Esophagus (tissue), 2 donors: ENCODE measurements around the gene NUP88. TPM values are rescaled to one million over a fixed set of nuclear protein-coding genes. Genes with fewer than 3 reads are reported as not detected.

ENCODE experiments used
- H3K27ac ChIP-seq, 2 donors: one replicate each; pipeline ENCODE4 v1.5.1; 2013; ENCODE audit warnings: low read depth in 2 of 2, mild to moderate bottlenecking in 2 of 2, inconsistent platforms in 1 of 2, low read length in 1 of 2, moderate library complexity in 1 of 2
- H3K27me3 ChIP-seq, 2 donors: one replicate each; pipeline ENCODE4 v1.6.1; 2013; ENCODE audit warnings: low read length in 2 of 2, control low read depth in 1 of 2, mild to moderate bottlenecking in 1 of 2; ENCODE audit not compliant: insufficient read depth in 2 of 2, control insufficient read depth in 1 of 2
- H3K36me3 ChIP-seq, 2 donors: one replicate each; pipeline ENCODE4 v1.6.1; 2013; ENCODE audit warnings: low read length in 1 of 2; ENCODE audit not compliant: control insufficient read depth in 2 of 2, insufficient read depth in 2 of 2
- H3K4me1 ChIP-seq, 2 donors: one replicate each; pipeline ENCODE4 v1.6.1; 2013; ENCODE audit warnings: low read length in 1 of 2; ENCODE audit not compliant: control insufficient read depth in 2 of 2, insufficient read depth in 2 of 2
- H3K4me3 ChIP-seq, 2 donors: one replicate each; pipeline ENCODE4 v1.5.1; 2013; ENCODE audit warnings: low read length in 2 of 2, mild to moderate bottlenecking in 2 of 2, low read depth in 1 of 2, moderate library complexity in 1 of 2
- H3K9me3 ChIP-seq, 2 donors: one replicate each; pipeline ENCODE4 v1.6.1; 2013; ENCODE audit warnings: mild to moderate bottlenecking in 2 of 2, low read depth in 1 of 2, low read length in 1 of 2, moderate library complexity in 1 of 2; ENCODE audit not compliant: control insufficient read depth in 2 of 2, insufficient read depth in 1 of 2
- WGBS, 2 donors: extraction: QIAGEN DNeasy Blood & Tissue Kit; methylation state at CpG; one replicate each; pipeline ENCODE4 v1.1.7; 2013; 5-methylcytosine and 5-hydroxymethylcytosine counted together
- polyA plus RNA-seq, 2 donors: library from polyadenylated mRNA; stranded (reverse); fragments of 200-250 nt; gene quantifications; one replicate each; pipeline ENCODE4 v1.2.3, GENCODE V29; 2013
- donor health status: healthy with polysubstance abuse.
- donor health status: Bipolar disorder and iron deficiency.

Gene NUP88
- polyA plus RNA-seq, 2 donors = 55.3 to 65.7 TPM

DNA sequence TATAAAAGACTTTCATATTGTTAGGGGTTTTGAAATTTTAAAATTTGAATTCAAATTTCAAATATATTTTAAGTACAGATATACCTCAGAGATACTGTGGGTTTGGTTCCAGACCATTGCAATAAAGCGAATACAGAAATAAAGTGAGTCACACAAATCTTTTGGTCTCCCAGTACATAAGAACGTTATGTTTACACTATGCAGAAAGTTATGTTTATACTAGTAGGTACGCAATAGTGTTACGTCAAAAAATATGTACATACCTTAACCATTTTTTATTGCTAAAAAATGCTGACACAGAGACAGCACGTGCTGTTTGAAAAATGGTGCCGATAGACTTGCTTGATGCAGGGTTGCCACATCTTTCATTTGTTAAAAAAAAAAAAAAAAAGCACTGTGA is 19.7 kb downstream of the NUP88 start:
- no peak overlapping the region for H3K4me3 ChIP-seq
- WGBS, 2 donors = 88 to 89% methylated on average over 6 of the region's 6 CpGs
- H3K9me3 ChIP-seq = no peaks in the 10 kb centered on the region
- peaks cover 4 to 8% of the 10 kb centered on the region in 2 donors for H3K36me3 ChIP-seq
- no peak overlapping the region for H3K27ac ChIP-seq
- H3K4me1 ChIP-seq = no peaks in the 10 kb centered on the region
- no peaks in the 10 kb centered on the region for H3K27me3 ChIP-seq

GRCh38 chr17:5396612-5397011 is 22.9 kb downstream of the NUP88 start:
- 88 to 91% methylated on average over 2 of the region's 2 CpGs for WGBS, 2 donors
- peaks cover 0 to 10% of the 10 kb centered on the region in 2 donors for H3K36me3 ChIP-seq
- H3K4me1 ChIP-seq = no peaks in the 10 kb centered on the region
- no peak overlapping the region for H3K27ac ChIP-seq
- H3K27me3 ChIP-seq = no peaks in the 10 kb centered on the region
- H3K9me3 ChIP-seq = no peaks in the 10 kb centered on the region
- no peak overlapping the region for H3K4me3 ChIP-seq

DNA sequence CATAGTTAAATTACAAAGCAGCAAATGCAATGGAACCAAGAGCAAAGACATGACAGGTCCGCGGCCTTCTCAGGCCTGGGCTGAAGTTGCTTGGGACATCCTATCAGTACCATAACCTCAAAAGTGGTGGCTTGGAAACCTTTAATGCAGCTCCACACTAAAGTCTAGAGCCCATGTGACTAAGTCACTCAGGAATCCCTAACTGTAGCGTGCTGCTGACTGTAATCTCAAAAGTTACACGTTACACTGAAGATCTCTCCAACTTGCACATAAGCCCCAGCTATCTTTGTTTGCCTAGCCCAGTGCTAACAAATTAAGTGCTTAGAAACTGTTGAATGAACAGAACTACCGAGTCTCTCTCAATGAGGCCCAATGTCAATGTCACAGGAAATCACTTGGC is 27.8 kb downstream of the NUP88 start:
- 83 to 91% methylated on average over 5 of the region's 5 CpGs for WGBS, 2 donors
- Histone ChIP-seq H3K4me1 (no peaks in the 10 kb centered on the region), H3K4me3 (no peak overlapping the region), H3K36me3 (peaks cover 6 to 7% of the 10 kb centered on the region in 2 donors), H3K27me3 (no peaks in the 10 kb centered on the region), H3K9me3 (no peaks in the 10 kb centered on the region), H3K27ac (no peak overlapping the region)

- WGBS, 2 donors = 89% methylated on average over 4 of the region's 4 CpGs
- Histone ChIP-seq H3K36me3 (peaks cover 7 to 19% of the 10 kb centered on the region in 2 donors), H3K4me1 (no peaks in the 10 kb centered on the region)
Observed at GRCh38 chr17:5381542-5381941, 37.9 kb downstream of the NUP88 start.

GRCh38 chr17:5380491-5381135 is 38.8 kb downstream of the NUP88 start:
- peaks cover 7 to 22% of the 10 kb centered on the region in 2 donors for H3K36me3 ChIP-seq
- no peaks in the 10 kb centered on the region for H3K4me1 ChIP-seq
- 68 to 69% methylated on average over 7 of the region's 7 CpGs for WGBS, 2 donors
- H3K4me3 ChIP-seq = no peak overlapping the region
- H3K27ac ChIP-seq = no peak overlapping the region
- no peaks in the 10 kb centered on the region for H3K9me3 ChIP-seq
- no peaks in the 10 kb centered on the region for H3K27me3 ChIP-seq

More at GRCh38 chr17:5381542-5381941, 37.9 kb downstream of the NUP88 start:
- Histone ChIP-seq H3K4me3 (no peak overlapping the region), H3K9me3 (no peaks in the 10 kb centered on the region), H3K27me3 (no peaks in the 10 kb centered on the region), H3K27ac (no peak overlapping the region)

GRCh38 chr17:5379351-5380107 is 39.9 kb downstream of the NUP88 start:
- WGBS, 2 donors = 89% methylated on average over 11 of the region's 11 CpGs
- Histone ChIP-seq H3K27ac (no peak overlapping the region), H3K9me3 (no peaks in the 10 kb centered on the region), H3K36me3 (peaks cover 11 to 24% of the 10 kb centered on the region in 2 donors), H3K4me1 (no peaks in the 10 kb centered on the region), H3K4me3 (no peak overlapping the region), H3K27me3 (no peaks in the 10 kb centered on the region)

DNA sequence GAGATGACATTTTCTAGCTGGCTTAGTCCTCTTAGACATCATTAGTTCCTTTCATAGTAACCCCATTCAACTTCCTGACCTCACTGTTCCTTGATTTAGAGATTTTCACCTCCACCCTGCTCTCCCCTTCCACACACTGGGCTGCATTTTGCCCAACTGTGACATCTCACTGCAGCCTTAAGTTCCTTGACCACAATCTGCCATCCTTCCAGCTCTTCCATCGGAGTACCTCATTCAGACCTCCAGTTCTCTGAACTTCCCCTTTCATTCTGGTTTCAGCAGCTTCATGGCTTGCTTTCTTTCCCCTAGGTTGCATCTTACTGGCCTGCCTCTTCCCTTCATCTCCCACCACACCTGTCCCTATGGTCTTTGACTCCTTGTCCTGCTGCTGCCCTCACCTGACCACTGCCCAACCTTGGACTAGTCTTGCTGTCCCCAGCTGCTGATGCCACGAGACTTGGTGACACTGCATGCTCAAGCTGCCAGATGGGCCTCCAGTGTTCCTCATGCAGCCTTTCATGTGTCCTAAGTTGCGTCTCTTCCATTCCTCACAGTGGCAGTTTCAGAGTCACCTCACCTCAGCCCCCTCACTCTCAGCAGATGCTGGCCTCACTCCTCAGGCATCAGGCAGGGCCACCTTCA is 40.8 kb downstream of the NUP88 start:
- Histone ChIP-seq H3K9me3 (no peaks in the 10 kb centered on the region), H3K27ac (no peak overlapping the region), H3K27me3 (no peaks in the 10 kb centered on the region), H3K4me1 (no peaks in the 10 kb centered on the region), H3K36me3 (peaks cover 11 to 24% of the 10 kb centered on the region in 2 donors), H3K4me3 (no peak overlapping the region)
- 91 to 96% methylated on average over 3 of the region's 3 CpGs for WGBS, 2 donors

- 79 to 81% methylated on average over 6 of the region's 6 CpGs for WGBS, 2 donors
- no peaks in the 10 kb centered on the region for H3K9me3 ChIP-seq
- H3K4me3 ChIP-seq = no peak overlapping the region
- no peaks in the 10 kb centered on the region for H3K27me3 ChIP-seq
- no peaks in the 10 kb centered on the region for H3K4me1 ChIP-seq
- H3K27ac ChIP-seq = no peak overlapping the region
- peaks cover 9 to 14% of the 10 kb centered on the region in 2 donors for H3K36me3 ChIP-seq
Observed at GRCh38 chr17:5373112-5373511, 46.4 kb downstream of the NUP88 start.

DNA sequence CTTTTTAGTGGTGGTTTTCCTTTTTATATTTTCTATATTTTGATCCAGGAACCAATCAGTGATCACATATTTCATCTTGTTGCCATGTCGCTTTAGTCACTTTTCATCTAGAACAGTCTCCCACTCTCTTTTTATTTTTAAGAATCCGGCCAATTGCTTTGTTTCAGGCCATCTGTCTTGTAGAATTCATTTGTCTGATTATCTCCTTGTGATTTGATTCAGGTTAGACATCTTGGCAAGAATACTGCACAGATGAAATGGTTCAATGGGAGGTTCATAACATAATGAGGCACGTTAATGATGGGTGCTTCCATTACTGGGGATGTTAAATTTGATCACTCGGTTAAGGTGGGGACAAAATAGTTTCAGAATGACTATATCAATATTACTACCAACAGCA is 49.1 kb downstream of the NUP88 start:
- no peaks in the 10 kb centered on the region for H3K4me1 ChIP-seq
- no peak overlapping the region for H3K27ac ChIP-seq
- H3K9me3 ChIP-seq = no peaks in the 10 kb centered on the region
- H3K36me3 ChIP-seq = peaks cover 3 to 10% of the 10 kb centered on the region in 2 donors
- H3K4me3 ChIP-seq = no peak overlapping the region
- 91% methylated on average over 4 of the region's 4 CpGs for WGBS, 2 donors
- no peaks in the 10 kb centered on the region for H3K27me3 ChIP-seq
